Left colon (tissue), 2 donors: Measurements from ENCODE around the gene PPP1R8. TPM values are rescaled to one million over a fixed set of nuclear protein-coding genes. Genes with fewer than 3 reads are reported as not detected.
"Not testable (repeated sequence)": the region's sequence is repeated elsewhere in the genome, so short reads cannot be mapped to it uniquely, and the experiment has no call there.

Experiments
- ATAC-seq: fragments of 200-7000 bp; cut with Tn5 transposase; one replicate; pipeline ENCODE4 v1.9.1; 2020; ENCODE audit warnings: mild to moderate bottlenecking, moderate library complexity
- DNase-seq, 2 donors: peaks; one replicate each; pipeline ENCODE4 v3.0.0-alpha.2; 2020
- intact Hi-C, 2 donors: fragments of 100-400 bp; cut with DNase I in 1 of 2; cut with micrococcal nuclease in 1 of 2; formaldehyde crosslinking; loops; one replicate each; pipeline versions ENCODE4 v1.11.2 to v1.14.0; 2022; cut with DNase I, micrococcal nuclease
- long read RNA-seq: library from polyadenylated mRNA; unstranded; transcript quantifications from one replicate; pipeline ENCODE4 v2.0.0, GENCODE V29; 2021
- total RNA-seq, 2 donors: library from RNA; stranded (reverse); fragmentation: NEBNext Ultra II Directional; extraction: Animal tissue kit (Norgen Biotek cat#: 25700); gene quantifications; one replicate each; pipeline ENCODE4 v1.2.1, GENCODE V29; 2021
- donor health status: DM: no; HTN: no; CAD: no.
- donor health status: DM: yes; HTN: yes; CAD: no.

Gene PPP1R8
- 10 to 100 TPM; 27.1 to 31.8 TPM for total RNA-seq
- long read RNA-seq, partial matches to known transcripts = 0 of 1 reads
- long read RNA-seq, other reads (novel, unspliced or antisense) = 1 of 1 reads

DNA sequence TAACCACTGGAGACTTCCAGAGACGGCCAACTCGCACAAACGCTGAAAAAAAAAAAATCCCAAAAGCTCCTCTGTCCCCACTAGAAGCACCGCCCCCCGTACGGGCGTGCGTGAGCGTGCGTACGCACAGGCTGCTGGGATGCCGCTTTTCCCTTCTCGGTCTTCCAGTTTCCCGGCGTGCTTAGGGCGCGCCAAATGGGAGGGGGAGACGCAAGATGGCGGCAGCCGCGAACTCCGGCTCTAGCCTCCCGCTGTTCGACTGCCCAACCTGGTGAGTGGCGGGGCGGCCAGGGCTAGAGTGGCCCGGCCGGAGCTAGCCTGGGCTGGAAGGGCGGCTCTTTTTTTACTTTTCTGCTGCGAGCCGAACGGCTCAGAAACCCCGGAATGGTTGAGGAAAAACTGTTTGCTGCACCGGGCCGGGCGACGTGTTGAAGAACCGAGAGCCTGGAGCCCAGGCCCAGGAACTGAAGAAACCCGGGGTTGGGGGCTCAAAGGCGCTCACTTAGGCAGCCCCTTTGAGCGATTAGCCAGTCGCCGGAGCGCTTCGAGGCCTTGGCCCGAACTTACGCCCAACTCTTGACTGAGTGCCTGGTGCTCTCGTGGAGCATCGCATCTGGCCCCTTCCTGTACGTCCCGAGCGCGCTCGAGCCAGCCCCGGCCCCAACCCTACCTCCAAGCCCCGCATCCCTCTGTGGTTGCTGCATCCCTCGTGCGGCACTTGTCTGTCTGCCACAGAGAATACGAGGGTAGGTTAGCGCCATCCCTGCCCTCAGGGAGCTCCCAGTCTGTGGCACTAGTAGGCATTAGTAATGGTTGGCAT is at the start of gene PPP1R8:
PPP1R8 (plus strand) TSS at position 162 of the 820 bp plus-strand sequence; CDS start at position 216, 54 bp downstream.
- ATAC-seq (peak; percentile 99), DNase-seq (peak; percentile 93 to 94)
- intact Hi-C loops = no loop called here

DNA sequence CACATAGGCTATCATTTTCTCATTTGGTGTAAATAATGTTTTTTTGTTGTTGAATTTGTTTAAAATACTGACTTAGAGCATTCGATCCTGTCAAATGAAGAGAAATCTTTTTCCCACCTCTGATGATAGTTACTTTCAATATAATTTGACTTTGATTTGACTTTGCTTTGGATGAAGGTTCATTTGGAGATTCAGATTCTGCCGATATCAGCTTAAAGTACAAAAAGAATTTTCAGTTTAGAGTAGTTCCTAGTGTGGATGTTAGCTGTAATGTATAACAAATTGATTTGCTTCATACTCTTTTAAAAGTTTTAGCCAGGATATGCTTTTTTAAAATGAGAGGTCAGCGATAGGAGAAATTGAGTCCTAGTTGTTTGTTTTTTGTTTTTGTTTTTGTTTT is 47.6 kb upstream of the PPP1R8 start:
- DNase-seq = no peak
- intact Hi-C loops = no loop called here
- ATAC-seq = no peak

DNA sequence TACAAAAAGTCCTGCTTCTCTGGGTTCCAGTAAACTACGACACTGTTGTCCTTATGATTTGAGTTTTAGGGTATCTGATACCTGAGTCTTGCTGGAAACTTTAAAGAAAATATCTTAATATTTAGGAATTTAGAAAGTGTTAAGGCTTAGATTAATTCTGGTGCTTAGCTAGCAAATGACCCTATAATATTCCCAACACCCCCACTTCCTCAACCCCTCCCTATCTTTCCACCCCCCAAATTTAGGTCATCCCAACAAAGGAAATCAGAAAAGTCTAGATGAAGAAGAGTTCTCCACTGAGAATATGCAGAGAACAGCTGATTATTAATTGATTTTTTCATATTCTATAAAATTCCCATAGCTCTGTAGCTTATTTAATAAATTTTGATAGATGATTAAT is 45.9 kb upstream of the PPP1R8 start:
- DNase-seq (no peak), ATAC-seq (no peak)
- intact Hi-C loops = no loop called here

DNA sequence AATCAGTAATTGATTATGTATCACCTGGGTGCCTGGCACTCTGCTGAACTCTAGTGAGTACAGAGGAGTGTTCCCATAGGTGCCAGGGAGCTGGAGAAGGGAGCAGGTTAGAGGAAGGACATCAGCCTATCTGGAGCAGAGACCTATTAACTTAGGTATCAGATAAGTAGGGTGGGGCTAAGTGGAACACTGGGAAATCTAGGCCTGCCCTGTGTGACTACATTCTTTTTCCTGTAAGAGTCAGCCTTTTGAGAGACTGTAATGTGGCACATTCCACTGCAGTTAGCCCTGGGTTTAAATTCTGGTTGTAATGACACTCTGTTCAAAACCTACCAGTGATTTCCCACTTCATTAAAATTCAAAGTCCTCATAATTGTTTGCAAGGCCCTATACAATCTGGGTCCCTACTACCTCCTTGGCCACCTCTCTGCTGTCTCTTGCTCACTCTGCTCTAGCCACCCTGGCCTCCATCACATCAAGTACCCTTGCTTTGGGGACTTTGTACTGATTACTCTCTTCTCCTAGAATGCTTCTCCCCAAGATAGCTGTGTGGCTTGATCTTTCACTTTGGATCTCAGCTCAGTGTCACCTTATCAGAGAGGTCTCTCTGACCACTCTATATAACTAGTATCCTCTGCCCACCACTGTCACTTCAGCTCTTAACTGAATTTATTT is 44.7 kb upstream of the PPP1R8 start:
- intact Hi-C loops = no loop called here
- DNase-seq = peak in 1 of 2 donors; percentile 51
- peak; percentile 95 for ATAC-seq

DNA sequence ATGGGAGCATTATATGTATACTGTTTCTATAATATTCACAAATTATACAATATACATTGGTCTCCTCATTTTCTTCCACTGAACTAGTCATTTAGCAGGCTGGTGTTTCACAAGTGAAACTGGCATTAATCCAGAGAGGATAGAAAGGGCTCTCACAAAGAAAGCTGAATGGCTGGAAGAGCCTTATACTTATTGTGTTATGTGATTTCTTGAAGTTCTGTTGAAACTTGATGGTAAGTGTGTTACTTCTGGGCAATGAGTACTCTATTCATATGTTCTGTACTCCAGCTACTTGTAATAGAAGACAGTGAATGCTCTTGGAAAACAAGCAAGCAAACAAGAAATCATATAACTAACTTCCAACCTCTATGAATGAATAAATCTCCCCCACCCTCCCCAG is 42.7 kb upstream of the PPP1R8 start:
- no peak for DNase-seq
- no peak for ATAC-seq
- intact Hi-C loops = no loop called here

DNA sequence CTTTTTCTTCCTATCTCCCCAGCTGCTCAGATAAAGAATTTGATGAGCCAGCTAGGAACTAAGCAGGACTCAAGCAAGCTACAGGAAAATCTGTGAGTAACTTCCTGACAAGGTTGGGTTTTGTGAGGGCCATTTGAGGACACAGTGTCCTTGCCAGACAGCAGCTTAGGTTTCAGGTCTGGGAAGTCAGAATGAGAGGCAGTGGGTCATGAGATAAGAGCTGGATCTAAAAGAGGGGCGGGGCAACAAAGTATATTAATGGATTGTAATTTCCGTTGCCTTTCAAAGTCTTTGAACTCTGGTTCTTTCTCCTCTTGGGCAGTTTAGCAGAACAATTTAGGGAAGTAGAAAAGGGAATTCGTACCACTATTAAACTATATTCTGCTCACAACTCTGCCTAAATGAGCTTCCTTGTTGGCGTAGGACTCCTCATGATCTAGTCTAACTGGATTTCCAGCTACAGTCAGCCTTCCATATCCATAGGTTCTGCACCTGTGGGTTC is 41.0 kb upstream of the PPP1R8 start:
- intact Hi-C loops = no loop called here
- DNase-seq = no peak
- ATAC-seq = peak; percentile 58

DNA sequence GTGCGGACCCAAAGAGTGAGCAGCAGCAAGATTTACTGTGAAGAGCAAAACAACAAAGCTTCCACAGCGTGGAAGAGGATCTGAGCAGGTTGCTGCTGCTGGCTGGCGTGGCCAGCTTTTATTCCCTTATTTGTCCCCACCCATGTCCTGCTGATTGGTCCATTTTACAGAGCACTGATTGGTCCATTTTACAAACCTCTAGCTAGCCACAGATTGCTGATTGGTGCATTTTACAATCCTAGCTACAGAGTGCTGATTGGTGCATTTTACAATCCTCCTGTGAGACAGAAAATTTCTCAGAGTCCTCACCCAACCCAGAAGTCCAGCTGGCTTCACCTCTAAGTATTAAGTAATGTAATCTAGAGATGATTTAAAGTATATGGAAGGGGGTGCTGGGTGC is 40.3 kb upstream of the PPP1R8 start:
- ATAC-seq, DNase-seq, intact Hi-C loops: not testable (repeated sequence)

DNA sequence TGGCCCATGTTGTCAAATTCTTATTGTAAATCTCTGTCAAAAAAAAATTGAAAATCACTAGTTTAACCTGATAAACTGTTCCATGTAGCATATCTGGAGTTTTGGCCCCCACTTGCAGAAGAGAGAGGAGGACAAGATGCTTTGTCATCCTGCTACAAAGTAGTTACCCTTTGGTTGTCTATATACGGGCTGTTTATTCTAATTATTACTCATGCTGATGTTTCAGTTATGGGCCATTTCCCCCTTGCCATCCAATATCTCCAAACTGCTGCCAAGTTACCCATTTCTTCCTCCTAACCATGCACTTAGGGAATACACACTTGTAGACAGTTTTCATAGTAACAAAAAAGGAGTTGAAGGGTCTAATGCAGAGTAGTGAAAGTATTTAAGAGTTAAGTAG is 35.0 kb upstream of the PPP1R8 start:
- intact Hi-C loops = no loop called here
- no peak for DNase-seq
- no peak for ATAC-seq

DNA sequence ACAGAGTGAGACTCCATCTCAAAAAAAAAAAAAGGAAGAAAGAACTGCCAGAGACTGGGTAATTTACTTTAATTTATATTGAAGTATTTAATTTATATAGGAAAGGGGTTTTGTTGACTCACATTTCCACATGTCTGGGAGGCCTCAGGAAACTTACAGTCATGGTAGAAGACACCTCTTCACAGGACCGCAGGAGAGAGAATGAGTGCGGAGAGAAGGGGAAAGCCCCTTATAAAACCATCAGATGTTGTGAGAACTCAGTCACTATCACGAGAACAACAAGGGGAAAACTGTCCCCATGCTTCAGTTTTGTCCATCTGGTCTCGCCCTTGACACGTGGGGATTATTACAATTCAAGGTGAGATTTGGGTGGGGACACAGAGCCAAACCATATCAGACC is 25.8 kb upstream of the PPP1R8 start:
- intact Hi-C loops = no loop called here
- DNase-seq (no peak), ATAC-seq (no peak)

DNA sequence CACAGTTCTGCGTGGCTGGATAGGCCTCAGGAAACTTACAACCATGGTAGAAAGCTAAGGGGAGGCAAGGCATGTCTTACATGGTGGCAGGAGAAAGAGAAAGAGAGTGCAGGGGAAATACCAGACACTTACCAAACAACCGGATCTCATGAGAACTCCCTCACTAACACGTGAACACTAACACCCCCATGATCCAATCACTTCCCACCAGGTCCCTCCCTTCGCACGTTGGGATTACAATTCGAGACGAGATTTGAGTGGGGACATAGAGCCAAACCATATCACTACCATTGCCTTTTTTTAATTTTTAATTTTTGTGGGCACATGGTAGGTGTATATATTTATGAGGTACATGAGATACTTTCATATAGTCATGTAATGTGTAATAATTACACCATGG is 23.8 kb upstream of the PPP1R8 start:
- no peak for DNase-seq
- ATAC-seq = no peak
- intact Hi-C loops = no loop called here

DNA sequence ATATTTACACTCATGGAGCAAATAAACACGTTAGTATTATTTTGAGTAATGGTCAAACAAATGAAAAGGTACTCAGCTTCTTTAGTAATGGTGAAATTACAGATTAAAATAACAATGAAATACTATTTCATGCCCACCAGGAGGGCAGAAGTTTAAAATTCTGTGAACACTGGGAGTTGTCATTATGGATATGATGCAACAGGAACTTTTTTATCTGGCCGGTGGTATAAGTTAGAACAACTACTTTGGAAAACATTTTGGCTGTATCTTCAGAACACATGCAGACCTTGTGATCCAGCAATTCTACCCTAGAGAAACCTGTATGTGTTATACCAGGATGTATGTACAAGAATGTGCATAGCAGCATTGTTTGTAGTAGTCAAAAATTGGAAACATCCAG is 23.2 kb upstream of the PPP1R8 start:
- ATAC-seq (no peak), DNase-seq (no peak)
- intact Hi-C loops = no loop called here

DNA sequence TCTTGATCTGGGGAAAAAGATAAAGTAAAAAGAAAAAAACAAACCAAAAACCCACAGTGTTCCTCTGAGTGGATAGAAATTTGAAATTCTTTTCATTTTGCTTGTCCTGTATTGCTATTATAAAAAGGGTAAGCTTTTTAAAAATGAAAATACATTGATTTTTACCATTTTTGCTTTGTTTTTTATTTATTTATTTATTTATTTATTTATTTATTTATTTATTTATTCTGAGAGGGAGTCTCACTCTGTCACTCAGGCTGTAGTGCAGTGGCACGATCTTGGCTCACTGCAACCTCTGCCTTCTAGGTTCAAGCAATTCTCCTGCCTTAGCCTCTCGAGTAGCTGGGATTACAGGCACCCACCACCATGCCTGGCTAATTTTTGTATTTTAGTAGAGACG is 22.5 kb upstream of the PPP1R8 start:
- intact Hi-C loops, DNase-seq, ATAC-seq: not testable (repeated sequence)

DNA sequence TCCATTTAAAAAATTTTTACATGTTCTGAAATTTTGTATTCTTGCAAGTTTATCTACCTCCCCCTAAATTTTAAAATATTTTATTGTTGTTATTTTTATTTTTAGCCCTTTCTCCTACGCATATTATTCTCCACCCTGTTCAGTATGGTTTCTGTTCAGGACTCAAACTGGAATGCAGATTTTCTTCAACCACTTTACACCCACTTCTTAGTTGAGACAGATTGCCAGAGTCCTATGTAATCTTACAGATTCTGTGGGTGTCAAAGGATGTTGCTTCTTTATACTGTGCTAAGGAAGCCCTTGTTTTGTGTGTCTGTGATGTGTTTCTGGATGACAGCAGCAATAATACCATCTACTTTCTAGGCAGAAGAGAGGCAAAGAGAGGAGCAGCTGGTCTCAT is 20.7 kb upstream of the PPP1R8 start:
- ATAC-seq (no peak), DNase-seq (no peak)
- intact Hi-C loops = no loop called here

DNA sequence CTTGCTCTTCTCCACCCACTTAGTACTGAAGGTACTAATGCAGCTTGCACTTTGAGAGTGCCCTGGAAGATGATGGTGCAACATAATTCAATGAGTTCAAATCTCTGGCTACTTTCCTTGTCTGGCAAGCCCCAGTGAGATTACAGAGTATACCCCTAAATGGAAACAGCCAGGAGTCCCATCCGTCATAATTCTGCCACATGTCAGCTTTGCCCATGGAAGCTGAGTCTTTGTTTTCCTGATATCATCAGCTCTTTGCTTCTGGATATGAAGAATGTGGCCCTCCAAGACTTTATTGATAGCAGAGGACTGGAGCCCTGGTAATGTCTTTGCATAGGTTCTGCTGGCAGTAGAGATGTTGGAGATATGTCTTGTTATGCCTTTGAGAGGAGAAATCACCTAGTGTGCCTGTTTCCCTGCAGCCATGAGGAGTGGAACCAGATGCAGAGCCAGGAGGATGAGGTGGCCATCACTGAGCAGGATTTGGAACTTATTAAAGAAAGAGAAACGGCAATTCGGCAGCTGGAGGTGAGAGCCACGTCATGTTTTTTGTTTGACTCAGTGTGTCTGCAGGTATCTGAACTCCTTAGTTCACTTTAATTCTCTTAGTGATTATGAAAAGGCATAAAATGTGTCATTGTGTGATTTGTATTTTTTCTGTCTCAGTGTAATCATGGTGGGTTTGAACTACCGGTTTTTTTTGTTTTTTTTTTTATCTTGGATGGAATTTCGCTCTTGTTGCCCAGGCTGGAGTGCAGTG is 18.7 kb upstream of the PPP1R8 start:
- no peak for ATAC-seq
- intact Hi-C loops = no loop called here
- no peak for DNase-seq

DNA sequence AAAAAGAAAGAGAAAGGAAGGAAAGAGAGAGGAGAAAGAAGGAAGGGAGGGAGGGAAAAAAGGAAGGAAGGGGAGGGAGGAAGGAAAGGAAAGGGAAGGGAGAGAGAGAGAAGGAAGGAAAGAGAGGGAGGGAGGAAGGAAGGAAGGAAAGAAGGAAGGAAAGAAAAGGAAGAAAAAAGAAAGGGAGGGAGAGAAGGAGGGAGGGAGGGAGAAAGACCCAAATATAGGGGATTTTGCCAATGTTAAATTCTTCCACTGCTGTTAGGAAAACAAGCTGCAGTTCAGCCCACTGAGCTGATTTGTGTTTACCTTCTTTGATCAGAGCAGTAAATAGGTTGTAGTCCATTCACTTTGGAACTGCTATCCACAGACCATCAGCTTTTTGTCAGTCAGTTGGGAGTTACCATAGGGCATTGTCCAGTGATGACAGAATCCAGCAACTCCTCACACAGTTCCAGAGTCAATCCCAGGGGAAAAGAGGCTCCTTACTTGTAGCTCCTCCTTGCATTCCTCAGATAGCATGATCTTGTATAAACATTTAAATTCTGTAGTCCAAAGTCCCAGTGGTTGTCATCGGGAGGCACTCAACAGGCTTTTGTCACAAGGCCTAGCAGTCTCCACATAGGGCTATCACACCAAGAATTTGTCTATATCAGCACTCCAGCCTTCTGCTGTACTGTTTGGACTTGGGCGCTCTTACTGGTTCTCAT is 13.5 kb upstream of the PPP1R8 start:
- peak in 1 of 2 donors; percentile 30 for DNase-seq
- ATAC-seq = peak; percentile 97
- intact Hi-C loops = no loop called here

DNA sequence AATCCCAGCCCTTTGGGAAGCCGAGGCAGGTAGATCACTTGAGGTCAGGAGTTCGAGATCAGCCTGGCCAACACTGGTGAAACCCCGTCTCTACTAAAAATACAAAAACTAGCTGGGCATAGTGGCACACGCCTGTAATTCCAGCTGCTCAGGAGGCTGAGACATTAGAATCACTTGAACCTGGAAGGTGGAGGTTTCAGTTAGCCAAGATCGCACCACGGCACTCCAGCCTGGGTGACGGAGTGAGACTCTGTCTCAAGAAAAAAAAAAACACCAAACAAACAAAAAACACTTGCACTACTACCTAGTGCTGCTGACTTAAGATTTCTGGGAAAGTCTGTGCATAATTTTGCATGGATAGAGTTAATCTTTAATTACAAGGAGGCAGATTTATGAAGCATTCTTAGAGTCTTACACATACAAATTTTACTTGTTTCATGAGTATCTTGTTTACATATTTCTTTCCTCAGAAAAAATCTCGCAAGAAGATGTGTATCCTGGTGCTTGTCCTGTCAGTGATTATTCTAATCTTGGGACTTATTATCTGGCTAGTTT is 8.7 kb upstream of the PPP1R8 start:
- DNase-seq (no peak), ATAC-seq (no peak)
- intact Hi-C loops = no loop called here

DNA sequence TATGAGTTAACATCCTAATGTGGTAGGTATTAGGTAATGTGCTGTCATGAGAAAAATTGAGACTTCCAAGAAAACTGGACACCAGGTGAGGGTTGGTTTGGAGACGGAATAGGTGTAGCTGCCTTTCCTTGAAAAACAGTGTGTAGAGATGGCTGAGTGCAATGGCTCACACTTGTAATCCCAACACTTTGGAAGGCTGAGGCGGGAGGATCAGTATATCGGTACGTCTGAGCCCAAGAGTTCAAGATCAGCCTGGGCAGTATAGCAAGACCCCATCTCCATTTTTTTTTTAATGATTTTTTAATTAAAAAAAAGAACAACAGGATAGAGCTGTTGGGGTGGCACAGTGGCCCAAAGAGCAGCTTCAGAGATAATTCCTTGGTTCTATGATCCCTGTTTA is 6.8 kb upstream of the PPP1R8 start:
- intact Hi-C loops = no loop called here
- no peak for DNase-seq
- no peak for ATAC-seq

DNA sequence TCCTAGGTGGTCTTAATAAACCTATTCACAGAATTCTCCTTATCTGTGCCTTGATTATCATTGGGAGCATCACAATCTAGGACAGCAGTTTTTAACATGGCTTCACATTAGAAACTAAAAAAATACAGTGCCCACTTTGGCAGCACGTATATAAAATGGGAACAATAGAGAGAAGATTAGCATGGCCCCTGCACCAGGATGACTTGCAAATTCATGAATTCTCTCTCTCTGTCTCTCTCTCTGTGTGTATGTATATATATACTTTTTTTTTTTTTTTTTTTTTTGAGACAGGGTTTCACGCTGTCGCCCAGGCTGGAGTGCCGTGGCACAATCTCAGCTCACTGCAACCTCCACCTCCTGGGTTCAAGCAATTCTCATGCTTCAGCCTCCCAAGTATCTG is 6.2 kb upstream of the PPP1R8 start:
- intact Hi-C loops = no loop called here
- ATAC-seq (no peak), DNase-seq (no peak)
